ENCODE data around the gene DAB2IP.

DAB2IP gene

DNA sequence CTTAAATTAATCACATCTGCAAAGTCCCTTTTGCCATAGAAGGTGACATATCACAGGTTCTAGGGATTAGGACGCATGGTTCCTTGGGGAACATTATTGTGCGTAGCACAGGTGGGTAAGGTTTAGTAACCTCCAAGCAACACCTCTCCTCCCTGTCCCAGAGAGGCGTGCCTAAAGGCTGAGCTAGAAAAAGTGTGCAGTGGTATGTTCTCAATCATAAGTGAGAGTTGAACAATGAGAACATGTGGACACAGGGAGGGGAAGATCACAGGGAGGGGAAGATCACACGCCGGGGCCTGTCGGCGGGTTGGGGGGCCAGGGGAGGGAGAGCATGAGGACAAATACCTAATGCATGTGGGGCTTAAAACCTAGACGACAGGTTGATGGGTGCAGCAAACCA lies 14.9 kb downstream of the DAB2IP start:
- DNase-seq = no peak

DNA sequence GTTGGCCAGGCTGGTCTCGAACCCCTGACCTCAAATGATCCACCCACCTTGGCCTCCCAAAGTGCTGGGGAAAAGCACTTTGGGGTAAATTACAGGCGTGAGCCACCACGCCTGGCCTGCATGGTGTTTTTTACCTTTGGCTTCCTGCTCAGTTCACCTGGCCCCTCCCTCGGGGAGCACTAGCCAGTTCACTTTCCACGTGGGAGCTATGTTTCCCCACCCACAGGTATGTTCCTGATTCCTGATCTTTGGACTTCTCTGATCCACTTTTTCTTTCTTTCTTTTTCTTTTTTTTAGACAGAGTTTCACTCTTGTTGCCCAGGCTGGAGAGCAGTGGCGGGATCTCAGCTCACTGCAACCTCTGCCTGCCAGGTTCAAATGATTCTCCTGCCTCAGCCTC lies 15.8 kb downstream of the DAB2IP start:
- DNase-seq = no peak

DNA sequence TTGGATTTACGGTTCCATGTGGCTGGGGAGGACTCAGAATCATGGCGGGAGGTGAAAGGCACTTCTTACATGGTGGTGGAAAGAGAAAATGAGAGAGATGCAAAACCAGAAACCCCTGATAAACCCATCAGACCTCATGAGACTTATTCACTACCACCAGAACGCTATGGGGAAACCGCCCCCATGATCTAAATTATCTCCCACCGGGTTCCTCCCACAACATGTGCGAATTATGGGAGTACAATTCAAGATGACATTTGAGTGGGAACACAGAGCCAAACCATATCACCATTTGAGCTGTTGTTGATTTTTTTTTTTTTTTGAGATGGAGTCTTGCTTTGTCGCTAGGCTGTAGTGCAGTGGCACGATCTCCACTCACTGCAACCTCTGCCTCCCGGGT lies 16.5 kb downstream of the DAB2IP start:
- DNase-seq = no peak

DNA sequence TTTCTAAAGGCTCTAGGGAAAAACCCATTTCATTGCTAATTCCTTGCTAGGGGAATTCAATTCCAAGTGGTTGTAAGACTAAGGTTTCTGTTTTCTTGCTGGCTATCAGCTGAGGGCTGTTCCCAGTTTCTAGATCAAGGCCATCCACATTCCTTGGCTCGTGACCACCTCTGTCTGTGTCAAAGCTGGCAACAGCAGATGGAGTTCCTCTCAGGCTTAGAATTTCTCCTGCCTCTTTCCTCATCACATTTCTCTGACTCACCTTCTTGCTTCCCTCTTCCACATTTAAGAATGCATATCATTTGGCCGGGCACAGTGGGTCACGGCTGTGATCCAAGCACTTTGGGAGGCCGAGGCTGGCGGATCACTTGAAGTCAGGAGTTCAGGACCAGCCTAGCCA lies 19.0 kb downstream of the DAB2IP start:
- no peak for DNase-seq

DNA sequence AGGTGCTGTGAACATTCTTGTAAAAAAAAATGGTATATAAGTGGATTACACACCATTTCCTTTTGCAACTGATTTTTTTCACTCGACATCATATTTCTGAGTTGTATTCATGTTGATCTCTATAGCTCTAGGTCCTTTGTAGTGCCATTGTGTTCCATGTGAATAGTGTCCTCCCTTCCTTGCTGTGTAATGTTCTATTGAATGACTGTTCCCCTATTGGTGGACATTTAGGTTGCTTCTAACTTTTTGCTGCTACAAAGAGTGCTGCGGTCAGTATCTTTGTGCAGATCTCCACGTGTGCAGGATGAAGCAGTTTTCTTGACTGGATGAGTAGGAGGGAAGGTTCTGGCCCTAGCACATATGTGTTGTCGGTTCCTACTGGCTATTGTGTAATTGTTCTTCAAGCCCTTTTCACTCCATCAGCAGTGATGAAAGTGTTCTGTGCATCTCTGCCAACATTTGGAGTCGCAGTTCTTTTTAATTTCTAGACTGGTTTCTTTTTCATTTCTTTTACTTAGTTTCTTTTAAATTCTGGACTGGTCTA lies 20.2 kb downstream of the DAB2IP start:
- no peak for DNase-seq

DNA sequence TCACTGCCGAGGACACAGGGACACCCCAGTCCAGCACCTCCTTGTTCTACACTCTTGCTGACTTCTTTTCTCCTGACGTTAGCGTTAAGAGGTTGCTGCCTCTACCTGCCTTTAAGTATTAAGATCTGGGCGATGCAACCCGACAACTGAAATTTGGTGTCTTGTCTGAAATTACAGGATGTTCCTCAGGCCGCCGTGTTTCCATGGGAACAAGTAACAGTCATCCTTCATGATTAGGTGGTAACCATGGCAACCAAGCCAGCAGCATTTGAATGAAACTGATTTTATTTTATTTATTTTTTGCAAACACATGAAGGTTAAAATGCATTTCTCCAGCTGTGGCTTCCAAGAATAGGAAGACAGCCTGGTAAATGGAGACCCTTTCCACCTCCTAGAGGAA lies 20.8 kb downstream of the DAB2IP start:
- no peak for DNase-seq

DNA sequence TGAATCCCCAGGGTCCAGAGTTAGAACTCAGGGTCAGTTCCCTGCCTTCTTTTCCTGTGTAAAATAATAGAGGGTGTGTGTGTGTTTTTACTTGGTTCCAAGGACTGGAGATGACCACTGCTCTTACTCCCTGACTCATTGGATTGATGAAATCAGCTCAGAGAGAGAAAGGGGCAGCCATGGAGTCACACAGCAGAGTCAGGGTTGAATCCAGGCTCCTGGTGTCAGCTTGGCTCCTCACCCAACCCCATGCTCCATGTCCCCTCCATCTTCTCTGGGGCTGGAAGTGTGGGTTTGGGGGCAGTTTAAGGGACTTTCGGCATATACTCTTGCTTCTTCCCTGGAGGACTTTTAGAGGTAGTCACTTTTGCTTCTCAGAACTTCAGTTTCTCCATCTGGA lies 21.6 kb downstream of the DAB2IP start:
- no peak for DNase-seq

DNA sequence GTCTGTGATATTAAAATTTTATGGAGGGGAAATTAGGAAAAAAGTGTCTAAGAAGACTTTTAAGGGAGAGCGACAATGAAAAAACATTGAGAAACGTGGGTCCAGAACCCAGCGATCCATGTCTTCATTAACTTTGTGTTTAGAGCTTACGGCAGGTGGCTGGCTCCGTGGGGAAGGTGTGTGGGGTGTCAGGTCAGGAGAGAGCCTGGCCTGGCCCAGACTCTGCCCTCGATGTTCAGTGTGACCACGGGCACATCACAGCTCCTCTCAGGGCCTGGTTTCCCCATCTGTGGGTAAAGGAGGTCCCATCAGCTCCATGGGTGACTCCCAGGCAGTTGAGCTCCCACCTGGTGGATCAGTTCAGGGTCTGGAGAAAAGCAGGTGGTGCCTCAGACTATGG lies 22.1 kb downstream of the DAB2IP start:
- no peak for DNase-seq

DNA sequence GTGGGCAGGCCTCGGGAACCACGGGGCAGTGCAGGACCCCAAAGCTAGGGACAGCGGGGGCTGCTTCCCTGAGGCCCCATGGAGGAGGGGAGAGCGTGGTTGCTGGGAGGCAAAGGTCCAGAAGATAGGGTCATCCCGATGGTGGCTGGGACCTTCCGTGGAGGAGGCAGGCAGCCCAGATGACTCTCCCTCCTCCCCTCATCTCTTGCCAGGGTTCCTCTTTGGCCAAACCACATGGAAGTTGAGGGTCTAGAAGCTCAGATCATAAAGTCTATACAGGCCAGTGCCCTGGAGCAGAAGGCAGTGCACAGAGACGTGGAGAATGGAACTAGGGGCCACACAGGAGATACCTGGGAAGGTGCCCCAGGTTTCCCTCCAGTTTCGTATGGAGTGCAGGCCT lies 22.6 kb downstream of the DAB2IP start:
- DNase-seq = no peak

DNA sequence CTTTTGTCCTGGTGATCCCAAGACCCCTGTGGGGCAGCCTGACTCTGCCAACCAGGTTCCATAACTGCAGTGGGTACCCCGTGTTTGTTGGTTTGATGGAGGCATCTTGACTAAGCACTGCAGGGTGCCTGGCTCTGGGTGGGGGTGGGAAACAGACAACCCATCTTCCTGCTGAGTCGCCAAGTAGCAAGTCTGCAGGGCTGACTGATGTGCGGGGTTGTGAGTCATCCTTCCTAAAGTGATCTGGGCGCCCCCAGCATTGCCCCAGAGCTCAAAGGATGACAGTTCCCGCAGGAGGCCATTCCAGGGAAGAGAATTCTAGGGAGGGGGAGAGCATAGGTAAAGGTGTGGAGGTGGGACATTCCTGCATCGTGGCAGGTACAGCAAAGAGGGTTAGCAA lies 23.5 kb downstream of the DAB2IP start:
- no peak for DNase-seq

DNA sequence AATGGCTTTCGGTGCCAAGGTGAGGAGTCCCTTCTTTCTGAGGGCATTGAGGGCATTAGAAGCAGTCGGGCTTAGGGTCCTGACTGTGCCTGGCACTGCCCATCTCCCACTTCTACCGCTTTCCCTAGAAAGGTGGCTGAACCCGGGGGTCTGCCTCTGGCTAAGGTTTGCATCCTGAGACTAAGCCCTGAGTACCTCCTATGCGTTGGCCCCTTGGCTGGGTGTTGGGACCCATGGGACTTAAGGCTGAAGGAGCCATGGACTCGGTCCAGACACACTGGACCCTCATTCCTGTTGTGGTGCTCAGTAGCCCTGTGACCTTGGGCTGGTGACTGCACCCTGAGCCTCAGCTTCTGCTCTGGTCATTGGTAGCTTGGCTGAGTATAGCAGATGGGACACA lies 23.9 kb downstream of the DAB2IP start:
- DNase-seq = no peak

DNA sequence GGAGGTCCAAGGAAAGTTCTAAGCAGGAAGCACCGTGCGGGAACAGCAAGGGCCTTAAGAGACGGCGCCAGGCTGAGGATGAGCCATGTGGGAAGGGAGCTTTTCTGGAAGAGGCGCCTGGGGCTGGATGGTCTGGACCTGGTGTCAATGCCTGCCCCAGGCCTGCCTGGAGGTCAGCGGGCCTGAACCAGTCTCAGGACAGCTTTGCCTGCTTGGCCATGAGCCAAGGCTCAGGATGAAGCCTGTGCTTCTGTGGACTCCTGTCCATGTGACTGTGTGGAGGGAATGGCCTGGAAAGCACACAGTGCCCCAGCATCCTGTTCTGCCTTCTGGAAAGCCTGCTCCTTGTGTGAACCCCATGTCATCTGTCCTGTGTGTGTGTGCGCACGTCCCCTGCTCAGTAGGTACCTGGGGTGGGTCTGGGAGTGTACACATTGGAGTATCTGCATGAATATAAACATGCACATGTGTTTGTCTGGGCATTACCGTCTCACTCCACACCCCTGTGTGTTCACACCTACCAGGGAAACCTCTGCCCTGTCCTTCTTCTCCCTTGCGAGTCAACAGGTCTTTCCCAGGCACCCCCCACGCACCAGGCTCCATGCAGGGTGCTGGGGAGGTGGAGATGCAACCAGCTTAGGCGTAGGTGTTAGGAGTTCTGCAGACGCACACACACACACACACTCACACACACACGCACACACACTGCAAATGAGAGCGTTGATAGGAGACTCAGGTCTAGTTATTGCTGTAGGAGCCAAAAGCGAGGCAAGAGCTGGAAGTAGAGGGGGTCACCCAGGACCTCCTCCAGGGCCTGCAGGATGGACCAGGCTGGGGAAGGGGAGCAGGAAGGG lies 24.8 kb downstream of the DAB2IP start:
- no peak for DNase-seq

DNA sequence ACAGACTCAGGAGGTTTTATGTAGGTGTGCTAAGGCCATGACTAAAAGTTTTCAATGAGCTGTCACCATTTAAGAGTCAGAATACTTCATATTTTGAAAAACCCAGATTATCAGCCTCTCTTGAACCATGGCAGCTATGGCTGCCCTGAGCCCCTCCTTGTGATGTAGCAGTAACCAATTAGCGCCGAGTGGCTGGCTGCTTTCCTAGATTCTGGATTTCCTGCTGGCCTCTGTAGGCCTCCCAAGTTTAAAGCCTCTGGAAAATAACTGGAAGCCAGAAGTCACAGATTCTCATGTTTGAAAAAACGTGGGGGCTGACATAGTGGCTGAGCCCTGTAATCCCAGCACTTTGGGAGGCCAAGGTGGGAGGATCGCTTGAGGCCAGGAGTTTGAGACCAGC lies 25.5 kb downstream of the DAB2IP start:
- DNase-seq = no peak

DNA sequence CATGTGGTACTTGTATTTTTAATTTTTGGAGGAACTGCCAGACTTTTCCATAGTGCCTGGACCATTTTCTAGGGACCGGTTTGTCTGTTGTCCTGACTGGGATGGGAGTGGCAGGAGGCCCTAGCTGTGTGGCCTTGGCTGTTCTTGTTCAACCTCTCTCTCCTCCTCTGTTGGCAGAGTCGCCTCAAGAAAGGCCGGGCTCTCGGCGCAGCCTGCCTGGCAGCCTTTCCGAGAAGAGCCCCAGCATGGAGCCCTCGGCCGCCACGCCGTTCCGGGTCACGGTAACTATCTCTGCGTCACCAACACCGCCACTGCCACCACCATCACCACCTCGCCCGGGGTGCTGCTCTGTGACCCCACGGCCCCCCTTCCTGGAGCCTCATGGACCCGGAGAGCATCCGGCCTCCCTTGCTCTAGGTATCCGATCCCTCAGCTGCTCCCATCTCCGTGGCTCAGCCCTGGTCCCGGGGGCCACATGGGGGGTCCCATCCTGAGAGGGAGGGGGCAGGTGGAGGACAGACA lies 27.1 kb downstream of the DAB2IP start:
- DNase-seq = no peak

DNA sequence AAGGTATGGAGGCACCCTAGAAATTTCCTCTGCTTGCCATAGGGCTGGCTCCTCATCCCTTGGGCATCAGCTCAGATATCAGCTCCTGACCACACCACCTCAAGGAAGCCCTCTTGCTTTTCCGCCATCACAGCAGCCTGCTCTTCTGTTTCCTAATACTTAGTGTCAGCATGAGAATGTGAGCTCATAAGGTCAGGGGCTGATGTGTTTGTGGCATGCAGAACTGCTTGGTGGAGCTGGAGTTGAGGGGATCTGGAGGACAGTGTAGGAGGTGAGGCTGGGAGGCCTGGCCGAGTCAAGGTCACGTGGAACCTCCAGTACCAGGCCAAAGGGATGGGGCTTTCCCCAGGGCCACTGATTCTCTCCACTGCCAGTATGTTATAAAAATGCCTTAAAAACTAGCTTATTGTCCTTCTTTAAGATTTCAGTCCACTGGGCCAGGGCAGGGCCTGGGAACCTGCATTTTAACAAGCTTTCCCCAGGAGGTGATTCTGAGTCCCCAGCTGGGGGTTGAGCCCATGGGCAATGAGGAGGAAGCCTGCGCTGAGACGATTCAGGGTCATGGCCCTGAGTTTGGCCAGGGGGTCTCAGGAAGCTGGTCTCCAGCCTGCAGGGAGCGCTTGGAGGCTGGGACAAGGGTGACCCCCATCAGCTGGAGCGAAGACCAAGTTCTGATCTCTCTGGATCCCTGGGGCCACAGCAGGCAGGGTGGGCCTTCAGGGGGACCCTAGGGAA lies 28.6 kb downstream of the DAB2IP start:
- DNase-seq = no peak

DNA sequence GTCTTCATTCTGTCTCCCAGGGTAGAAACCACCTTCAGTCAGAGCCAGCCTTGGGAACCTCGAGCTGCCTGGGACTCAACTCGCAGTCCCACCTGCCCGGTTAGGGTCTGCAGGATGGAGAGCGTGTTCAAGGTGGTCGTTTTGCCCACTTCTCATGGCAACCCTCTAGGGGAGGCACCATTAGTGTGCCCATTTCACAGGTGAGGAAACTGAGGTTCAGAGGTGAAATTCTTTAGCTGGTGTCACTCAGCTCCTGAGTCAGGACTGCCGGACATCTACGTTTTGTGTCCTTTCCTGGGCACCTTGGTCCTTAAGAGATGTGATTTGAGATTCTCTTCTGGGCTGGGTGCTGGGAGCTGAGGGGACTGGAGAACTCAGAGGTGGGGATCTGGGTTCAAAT lies 30.0 kb downstream of the DAB2IP start:
- no peak for DNase-seq

DNA sequence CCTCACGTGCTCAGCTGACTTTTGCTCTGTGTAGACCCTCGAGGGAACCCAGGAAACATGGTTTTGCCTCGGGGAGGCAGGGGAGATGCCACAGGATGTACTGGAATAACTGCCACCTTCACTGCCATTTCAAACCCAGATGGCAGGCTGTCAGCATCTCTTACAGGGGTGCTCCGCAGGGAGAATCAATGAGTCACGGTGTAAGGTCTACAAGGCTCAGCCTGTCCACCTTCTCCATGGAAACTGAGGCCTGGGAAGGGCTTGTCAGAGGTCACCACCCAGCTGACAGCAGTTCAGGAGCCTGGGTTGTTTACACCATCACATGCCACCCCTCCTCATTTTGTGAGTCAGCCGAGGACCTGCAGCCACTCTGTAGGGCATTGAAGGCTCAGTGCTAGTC lies 30.8 kb downstream of the DAB2IP start:
- no peak for DNase-seq

DNA sequence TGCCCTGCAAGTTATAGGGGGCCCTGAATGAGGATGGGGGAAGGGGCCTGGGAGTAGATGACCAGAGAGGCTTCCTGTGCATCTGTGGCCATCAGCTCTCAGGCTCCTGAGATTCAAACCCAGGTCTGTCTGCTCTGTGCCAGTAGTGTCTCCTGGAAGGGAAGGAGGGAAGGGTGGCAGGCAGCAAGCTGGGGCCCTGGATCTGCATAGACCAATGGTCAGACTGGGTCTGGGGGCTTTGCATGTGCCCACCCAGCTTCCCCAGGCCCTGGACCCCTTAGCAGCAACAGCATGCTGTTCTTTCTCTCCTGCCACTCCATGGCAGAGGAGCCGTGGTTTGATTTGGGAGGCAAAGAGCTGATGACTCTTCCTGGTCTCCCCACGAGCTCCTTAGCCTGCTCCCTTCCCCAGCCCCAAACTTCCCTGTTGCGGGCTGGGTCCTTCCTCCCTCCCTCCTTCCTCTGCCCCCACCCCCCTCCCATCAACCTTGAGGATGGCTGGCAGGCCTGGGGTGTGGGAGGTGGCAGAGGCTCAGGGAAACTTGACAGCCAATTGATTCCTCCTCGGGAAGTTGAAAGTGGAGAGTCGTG lies 31.6 kb downstream of the DAB2IP start:
- DNase-seq = no peak

DNA sequence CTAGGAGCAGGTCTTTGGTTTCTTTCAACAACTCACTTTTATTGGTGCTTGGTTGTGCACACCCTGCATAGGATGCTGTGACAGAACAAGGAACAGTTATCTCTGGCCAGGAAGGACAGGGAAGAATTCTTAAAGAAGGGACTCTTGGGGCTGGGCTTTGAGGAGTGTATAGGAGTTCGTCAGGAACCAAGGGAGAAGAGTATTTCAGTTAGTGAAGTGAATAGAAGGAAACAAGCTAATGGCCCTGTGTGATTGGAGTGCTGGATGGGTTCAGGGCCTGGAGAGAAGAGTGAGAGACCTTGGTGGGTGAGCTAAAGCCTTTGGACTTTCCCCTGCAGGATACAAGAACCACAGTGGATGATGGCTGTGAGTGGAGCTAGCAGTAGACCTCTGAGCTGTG lies 32.2 kb downstream of the DAB2IP start:
- DNase-seq = no peak

DNA sequence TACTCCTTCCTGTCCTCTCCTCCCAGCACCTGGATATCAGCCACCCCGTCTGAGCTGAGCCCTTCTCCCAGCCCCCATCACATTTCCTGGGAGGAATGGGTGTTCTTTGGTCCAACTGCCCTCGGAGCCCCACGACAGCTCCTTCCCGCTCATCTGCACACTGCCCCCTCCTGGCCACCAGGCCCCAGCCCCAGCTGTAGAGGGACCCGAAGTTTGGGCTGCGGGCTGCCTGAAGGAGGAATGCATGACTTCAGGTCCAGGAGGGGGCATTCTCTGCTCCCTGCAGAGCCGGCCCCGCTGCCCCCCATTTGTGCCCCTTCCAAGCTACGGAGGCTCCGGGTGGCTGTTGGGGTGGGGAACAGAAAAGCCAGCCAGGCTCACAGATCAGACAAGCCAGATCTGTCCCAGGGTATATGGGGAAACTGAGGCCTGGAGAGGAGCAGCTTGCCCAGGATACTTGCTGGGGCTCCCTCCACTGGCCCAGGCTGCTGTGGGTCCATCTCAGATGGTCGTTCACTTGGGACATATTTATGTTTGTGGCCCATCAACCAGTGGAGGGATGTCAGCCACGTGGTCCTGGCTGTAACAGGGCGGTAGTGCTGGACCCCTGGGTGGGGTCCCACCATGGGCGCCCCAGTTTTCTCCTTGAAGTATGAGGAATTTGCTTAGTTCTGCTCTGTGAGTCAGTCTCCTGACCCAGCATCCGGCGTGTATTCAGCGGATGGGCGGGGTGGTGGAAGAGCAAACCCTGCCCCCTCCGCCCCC lies 33.1 kb downstream of the DAB2IP start:
- no peak for DNase-seq

DNA sequence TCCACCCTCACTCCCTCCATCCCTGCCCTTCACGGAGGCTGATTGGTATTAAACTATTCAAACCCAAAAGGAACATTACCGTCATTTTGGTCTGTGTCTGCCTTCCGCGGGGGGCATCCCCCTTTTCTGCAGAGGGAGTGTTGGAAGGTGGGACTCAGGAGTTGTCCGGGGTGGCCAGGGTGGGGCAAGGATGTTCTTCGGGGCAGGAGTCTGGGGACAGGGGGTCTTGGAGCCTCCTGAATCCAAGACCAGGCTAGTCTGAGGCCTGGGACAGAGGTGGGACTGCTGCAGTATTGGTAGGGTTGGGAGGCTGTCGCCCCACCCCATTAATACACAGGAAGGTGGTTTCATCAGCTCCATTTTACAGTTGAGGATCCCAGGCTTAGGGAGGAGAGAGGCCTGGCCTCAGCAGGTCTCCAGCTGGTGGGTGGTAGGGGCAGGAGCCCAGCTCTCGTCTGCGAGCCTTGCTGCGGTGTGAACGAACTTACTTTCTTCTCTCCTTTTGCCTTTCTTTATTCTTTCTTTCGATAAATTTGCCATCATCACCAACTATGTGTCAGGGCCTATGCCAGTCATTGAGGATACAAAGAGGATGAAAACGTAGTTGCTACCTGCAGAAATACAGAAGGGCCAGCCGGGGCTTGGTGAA lies 33.8 kb downstream of the DAB2IP start:
- no peak for DNase-seq

DNA sequence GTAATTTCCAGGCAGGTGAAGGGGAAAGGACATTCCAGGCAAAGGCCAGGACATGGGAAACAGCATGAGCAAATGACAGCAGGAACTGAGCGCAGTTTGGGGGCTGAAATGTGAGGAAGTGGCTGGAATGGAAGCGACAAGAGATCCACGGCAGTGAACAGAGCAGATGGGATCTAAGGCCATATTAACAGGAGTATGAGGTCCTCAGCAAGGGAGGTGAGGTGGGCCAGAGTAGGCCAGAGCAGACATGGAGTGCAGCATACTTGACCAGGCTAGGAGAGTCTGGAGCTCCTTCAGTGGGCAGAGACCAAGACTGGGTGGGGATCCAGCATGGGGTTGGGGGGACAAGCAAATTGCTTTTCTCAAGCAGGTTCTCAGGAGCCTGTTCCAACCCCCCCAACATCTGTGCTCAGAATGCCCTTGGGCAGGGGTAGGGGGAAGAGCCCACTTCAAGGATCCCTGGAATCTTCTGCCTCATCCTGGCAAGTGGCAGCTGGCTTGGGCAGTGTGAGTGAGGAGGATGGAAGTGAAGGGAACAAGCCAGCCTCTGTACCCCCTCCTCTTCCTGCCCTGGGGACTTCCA lies 34.5 kb downstream of the DAB2IP start:
- DNase-seq = no peak
